Measurements from ENCODE around the gene C1QTNF2.

Gene C1QTNF2

GRCh38 chr5:160375701-160376100, 5.3 kb upstream of the C1QTNF2 start:
- no peak for DNase-seq
- no peaks in the 10 kb centered on the region for H3K4me1 ChIP-seq (ENCODE audit: control insufficient read depth, insufficient read depth, low read length, poor library complexity, severe bottlenecking)
- no peaks in the 10 kb centered on the region for H3K9me3 ChIP-seq (ENCODE audit: control insufficient read depth, low read length)
- H3K27me3 ChIP-seq (replicated peaks; ENCODE audit: control insufficient read depth, insufficient read depth, low read length, poor library complexity, severe bottlenecking), result peaks cover 6% of the 10 kb centered on the region
- no peak overlapping the region for H3K27ac ChIP-seq (ENCODE audit: insufficient read depth, low read length, poor library complexity, severe bottlenecking)
- H3K36me3 ChIP-seq (ENCODE audit: control insufficient read depth, insufficient read depth, low read length), result no peaks in the 10 kb centered on the region
- no peak overlapping the region for H3K4me3 ChIP-seq (ENCODE audit: insufficient read depth, low read depth, low read length, poor library complexity, severe bottlenecking)

GRCh38 chr5:160375166-160375565, 4.7 kb upstream of the C1QTNF2 start:
- no peaks in the 10 kb centered on the region for H3K9me3 ChIP-seq (ENCODE audit: control insufficient read depth, low read length)
- no peak overlapping the region for H3K4me3 ChIP-seq (ENCODE audit: insufficient read depth, low read depth, low read length, poor library complexity, severe bottlenecking)
- peaks cover 6% of the 10 kb centered on the region for H3K27me3 ChIP-seq (replicated peaks; ENCODE audit: control insufficient read depth, insufficient read depth, low read length, poor library complexity, severe bottlenecking)
- H3K4me1 ChIP-seq (ENCODE audit: control insufficient read depth, insufficient read depth, low read length, poor library complexity, severe bottlenecking), result peaks cover 3% of the 10 kb centered on the region
- H3K36me3 ChIP-seq (ENCODE audit: control insufficient read depth, insufficient read depth, low read length), result no peaks in the 10 kb centered on the region
- no peak for DNase-seq
- no peak overlapping the region for H3K27ac ChIP-seq (ENCODE audit: insufficient read depth, low read length, poor library complexity, severe bottlenecking)

GRCh38 chr5:160371294-160371693, 868 bp upstream of the C1QTNF2 start:
- Histone ChIP-seq H3K9me3 (ENCODE audit: control insufficient read depth, low read length) (no peaks in the 10 kb centered on the region), H3K27ac (ENCODE audit: insufficient read depth, low read length, poor library complexity, severe bottlenecking) (no peak overlapping the region), H3K4me1 (ENCODE audit: control insufficient read depth, insufficient read depth, low read length, poor library complexity, severe bottlenecking) (peaks cover 4% of the 10 kb centered on the region), H3K27me3 (replicated peaks; ENCODE audit: control insufficient read depth, insufficient read depth, low read length, poor library complexity, severe bottlenecking) (peaks cover 17% of the 10 kb centered on the region), H3K4me3 (ENCODE audit: insufficient read depth, low read depth, low read length, poor library complexity, severe bottlenecking) (no peak overlapping the region), H3K36me3 (ENCODE audit: control insufficient read depth, insufficient read depth, low read length) (no peaks in the 10 kb centered on the region)
- DNase-seq, result no peak

GRCh38 chr5:160370713-160371034, 248 bp upstream of the C1QTNF2 start:
- H3K27me3 ChIP-seq (replicated peaks; ENCODE audit: control insufficient read depth, insufficient read depth, low read length, poor library complexity, severe bottlenecking), result peaks cover 17% of the 10 kb centered on the region
- no peak for DNase-seq
- no peak overlapping the region for H3K4me3 ChIP-seq (ENCODE audit: insufficient read depth, low read depth, low read length, poor library complexity, severe bottlenecking)
- peaks cover 4% of the 10 kb centered on the region for H3K4me1 ChIP-seq (ENCODE audit: control insufficient read depth, insufficient read depth, low read length, poor library complexity, severe bottlenecking)
- no peak overlapping the region for H3K27ac ChIP-seq (ENCODE audit: insufficient read depth, low read length, poor library complexity, severe bottlenecking)
- H3K9me3 ChIP-seq (ENCODE audit: control insufficient read depth, low read length), result no peaks in the 10 kb centered on the region
- no peaks in the 10 kb centered on the region for H3K36me3 ChIP-seq (ENCODE audit: control insufficient read depth, insufficient read depth, low read length)

- H3K27ac ChIP-seq (ENCODE audit: insufficient read depth, low read length, poor library complexity, severe bottlenecking), result no peak overlapping the region
- no peaks in the 10 kb centered on the region for H3K9me3 ChIP-seq (ENCODE audit: control insufficient read depth, low read length)
- no peak for DNase-seq
- peaks cover 17% of the 10 kb centered on the region for H3K27me3 ChIP-seq (replicated peaks; ENCODE audit: control insufficient read depth, insufficient read depth, low read length, poor library complexity, severe bottlenecking)
- no peaks in the 10 kb centered on the region for H3K36me3 ChIP-seq (ENCODE audit: control insufficient read depth, insufficient read depth, low read length)
- H3K4me3 ChIP-seq (ENCODE audit: insufficient read depth, low read depth, low read length, poor library complexity, severe bottlenecking), result no peak overlapping the region
- peaks cover 4% of the 10 kb centered on the region for H3K4me1 ChIP-seq (ENCODE audit: control insufficient read depth, insufficient read depth, low read length, poor library complexity, severe bottlenecking)
These were observed 2.5 kb downstream of the C1QTNF2 start for GRCh38 chr5:160367885-160368284.

- Histone ChIP-seq H3K27me3 (replicated peaks; ENCODE audit: control insufficient read depth, insufficient read depth, low read length, poor library complexity, severe bottlenecking) (peaks cover 17% of the 10 kb centered on the region), H3K36me3 (ENCODE audit: control insufficient read depth, insufficient read depth, low read length) (no peaks in the 10 kb centered on the region), H3K4me3 (ENCODE audit: insufficient read depth, low read depth, low read length, poor library complexity, severe bottlenecking) (no peak overlapping the region), H3K4me1 (ENCODE audit: control insufficient read depth, insufficient read depth, low read length, poor library complexity, severe bottlenecking) (peaks cover 4% of the 10 kb centered on the region), H3K9me3 (ENCODE audit: control insufficient read depth, low read length) (no peaks in the 10 kb centered on the region), H3K27ac (ENCODE audit: insufficient read depth, low read length, poor library complexity, severe bottlenecking) (no peak overlapping the region)
- no peak for DNase-seq
These were observed 3.2 kb downstream of the C1QTNF2 start for GRCh38 chr5:160367261-160367660.

- H3K4me3 ChIP-seq (ENCODE audit: insufficient read depth, low read depth, low read length, poor library complexity, severe bottlenecking), result no peak overlapping the region
- H3K36me3 ChIP-seq (ENCODE audit: control insufficient read depth, insufficient read depth, low read length), result no peaks in the 10 kb centered on the region
- no peak for DNase-seq
- no peak overlapping the region for H3K27ac ChIP-seq (ENCODE audit: insufficient read depth, low read length, poor library complexity, severe bottlenecking)
- H3K4me1 ChIP-seq (ENCODE audit: control insufficient read depth, insufficient read depth, low read length, poor library complexity, severe bottlenecking), result peaks cover 4% of the 10 kb centered on the region
- H3K9me3 ChIP-seq (ENCODE audit: control insufficient read depth, low read length), result no peaks in the 10 kb centered on the region
- peaks cover 17% of the 10 kb centered on the region for H3K27me3 ChIP-seq (replicated peaks; ENCODE audit: control insufficient read depth, insufficient read depth, low read length, poor library complexity, severe bottlenecking)
These were observed 4.2 kb downstream of the C1QTNF2 start for GRCh38 chr5:160366230-160366629.

GRCh38 chr5:160363660-160364395, 6.6 kb downstream of the C1QTNF2 start:
- H3K4me3 ChIP-seq (ENCODE audit: insufficient read depth, low read depth, low read length, poor library complexity, severe bottlenecking), result no peak overlapping the region
- H3K4me1 ChIP-seq (ENCODE audit: control insufficient read depth, insufficient read depth, low read length, poor library complexity, severe bottlenecking), result no peaks in the 10 kb centered on the region
- no peak for DNase-seq
- no peaks in the 10 kb centered on the region for H3K9me3 ChIP-seq (ENCODE audit: control insufficient read depth, low read length)
- H3K27ac ChIP-seq (ENCODE audit: insufficient read depth, low read length, poor library complexity, severe bottlenecking), result no peak overlapping the region
- no peaks in the 10 kb centered on the region for H3K36me3 ChIP-seq (ENCODE audit: control insufficient read depth, insufficient read depth, low read length)
- peaks cover 6% of the 10 kb centered on the region for H3K27me3 ChIP-seq (replicated peaks; ENCODE audit: control insufficient read depth, insufficient read depth, low read length, poor library complexity, severe bottlenecking)

- peaks cover 6% of the 10 kb centered on the region for H3K27me3 ChIP-seq (replicated peaks; ENCODE audit: control insufficient read depth, insufficient read depth, low read length, poor library complexity, severe bottlenecking)
- no peak for DNase-seq
- no peaks in the 10 kb centered on the region for H3K36me3 ChIP-seq (ENCODE audit: control insufficient read depth, insufficient read depth, low read length)
- H3K4me3 ChIP-seq (ENCODE audit: insufficient read depth, low read depth, low read length, poor library complexity, severe bottlenecking), result no peak overlapping the region
- H3K27ac ChIP-seq (ENCODE audit: insufficient read depth, low read length, poor library complexity, severe bottlenecking), result no peak overlapping the region
- H3K9me3 ChIP-seq (ENCODE audit: control insufficient read depth, low read length), result no peaks in the 10 kb centered on the region
- no peaks in the 10 kb centered on the region for H3K4me1 ChIP-seq (ENCODE audit: control insufficient read depth, insufficient read depth, low read length, poor library complexity, severe bottlenecking)
These were observed 7.2 kb downstream of the C1QTNF2 start for GRCh38 chr5:160363211-160363610.

- Histone ChIP-seq H3K4me1 (ENCODE audit: control insufficient read depth, insufficient read depth, low read length, poor library complexity, severe bottlenecking) (no peaks in the 10 kb centered on the region), H3K9me3 (ENCODE audit: control insufficient read depth, low read length) (no peaks in the 10 kb centered on the region), H3K36me3 (ENCODE audit: control insufficient read depth, insufficient read depth, low read length) (no peaks in the 10 kb centered on the region), H3K27ac (ENCODE audit: insufficient read depth, low read length, poor library complexity, severe bottlenecking) (no peak overlapping the region), H3K27me3 (replicated peaks; ENCODE audit: control insufficient read depth, insufficient read depth, low read length, poor library complexity, severe bottlenecking) (no peaks in the 10 kb centered on the region), H3K4me3 (ENCODE audit: insufficient read depth, low read depth, low read length, poor library complexity, severe bottlenecking) (no peak overlapping the region)
- no peak for DNase-seq
These were observed 8.7 kb downstream of the C1QTNF2 start for GRCh38 chr5:160361624-160362228.

All from effector memory CD4-positive, alpha-beta T cell (primary cell).